Tibial artery (tissue), 4 donors: ENCODE data around the gene CFAP299.
"Not testable (repeated sequence)": the region's sequence is repeated elsewhere in the genome, so short reads cannot be mapped to it uniquely, and the experiment has no call there.

Source experiments
- DNase-seq, 2 donors: peaks; one replicate each; pipeline ENCODE4 v3.0.0-alpha.2; 2019
- H3K27ac ChIP-seq, 2 donors: fragments of 200-600 bp; sonication (generic) in 1 of 2; 1 replicate in 1 of 2; 2 replicates in 1 of 2; pipeline ENCODE4 v1.5.1; 2018 to 2019; ENCODE audit warnings: mild to moderate bottlenecking in 1 of 2
- H3K27me3 ChIP-seq, 2 donors: fragments of 200-600 bp; sonication (generic) in 1 of 2; one replicate each; pipeline versions ENCODE4 v1.5.1 to v1.6.0; 2016 to 2019
- H3K36me3 ChIP-seq, 3 donors: fragments of 200-600 bp; sonication (generic) in 2 of 3; one replicate each; pipeline ENCODE4 v1.5.1; 2016 to 2019; ENCODE audit warnings: mild to moderate bottlenecking in 2 of 3
- H3K4me1 ChIP-seq, 4 donors: fragments of 200-600 bp; sonication (generic) in 2 of 4; 1 replicate in 3 of 4; 2 replicates in 1 of 4; pipeline ENCODE4 v1.5.1; 2016 to 2019
- H3K4me3 ChIP-seq, 2 donors: fragments of 200-600 bp; sonication (generic) in 1 of 2; 1 replicate in 1 of 2; 2 replicates in 1 of 2; pipeline ENCODE4 v1.5.1; 2018 to 2019; ENCODE audit warnings: mild to moderate bottlenecking in 2 of 2
- H3K9me3 ChIP-seq, 3 donors: fragments of 200-600 bp; sonication (generic) in 1 of 3; one replicate each; pipeline ENCODE4 v1.5.1; 2016 to 2019
- CTCF ChIP-seq, 2 experiments: fragments of 200-600 bp in 1 of 2; fragments of 450-650 bp in 1 of 2; IDR thresholded peaks; one replicate each; pipeline ENCODE4 v1.5.1; 2017 to 2019; ENCODE audit warnings: antibody characterized with exemption in 2 of 2, mild to moderate bottlenecking in 1 of 2, moderate library complexity in 1 of 2
- intact Hi-C: fragments of 100-400 bp; cut with DNase I; formaldehyde crosslinking; loops from one replicate; pipeline ENCODE4 v1.15.0; 2023; ENCODE audit warnings: low total_unique reads

CFAP299 gene

GRCh38 chr4:80678413-80678812 is 342.9 kb downstream of the CFAP299 start:
- no peak for TF ChIP-seq CTCF (IDR thresholded peaks at IDR 0.05)
- Histone ChIP-seq H3K27me3 (no peaks in the 10 kb centered on the region), H3K27ac (no peak overlapping the region), H3K9me3 (no peaks in the 10 kb centered on the region), H3K4me3 (no peak overlapping the region), H3K36me3 (no peaks in the 10 kb centered on the region), H3K4me1 (no peaks in the 10 kb centered on the region)
- intact Hi-C loops = no loop called here
- no peak for DNase-seq

- TF ChIP-seq CTCF (IDR thresholded peaks at IDR 0.05) = no peak
- no peaks in the 10 kb centered on the region for H3K9me3 ChIP-seq
- no peak overlapping the region for H3K27ac ChIP-seq
- H3K4me1 ChIP-seq = no peaks in the 10 kb centered on the region
- H3K36me3 ChIP-seq = no peaks in the 10 kb centered on the region
- H3K27me3 ChIP-seq = no peaks in the 10 kb centered on the region
- no peak overlapping the region for H3K4me3 ChIP-seq
- DNase-seq = no peak
- intact Hi-C loops = no loop called here
Observed at GRCh38 chr4:80680934-80681333, 345.4 kb downstream of the CFAP299 start.

GRCh38 chr4:80685214-80685613 is 349.7 kb downstream of the CFAP299 start:
- no peak overlapping the region for H3K27ac ChIP-seq
- no peaks in the 10 kb centered on the region for H3K9me3 ChIP-seq
- no peaks in the 10 kb centered on the region for H3K27me3 ChIP-seq
- H3K4me1 ChIP-seq = no peaks in the 10 kb centered on the region
- no peak for TF ChIP-seq CTCF (IDR thresholded peaks at IDR 0.05)
- intact Hi-C loops = no loop called here
- DNase-seq = no peak
- no peak overlapping the region for H3K4me3 ChIP-seq
- no peaks in the 10 kb centered on the region for H3K36me3 ChIP-seq

- intact Hi-C loops, H3K4me3 ChIP-seq, H3K4me1 ChIP-seq, H3K27ac ChIP-seq, H3K36me3 ChIP-seq, H3K9me3 ChIP-seq, DNase-seq, H3K27me3 ChIP-seq: not testable (repeated sequence)
Observed at GRCh38 chr4:80687736-80688135, 352.2 kb downstream of the CFAP299 start.

GRCh38 chr4:80694171-80694570 is 358.6 kb downstream of the CFAP299 start:
- TF ChIP-seq CTCF (IDR thresholded peaks at IDR 0.05) = no peak
- Histone ChIP-seq H3K4me3 (no peak overlapping the region), H3K36me3 (no peaks in the 10 kb centered on the region), H3K27ac (no peak overlapping the region), H3K4me1 (no peaks in the 10 kb centered on the region), H3K9me3 (no peaks in the 10 kb centered on the region), H3K27me3 (no peaks in the 10 kb centered on the region)
- intact Hi-C loops = no loop called here
- no peak for DNase-seq

GRCh38 chr4:80705311-80705710 is 369.8 kb downstream of the CFAP299 start:
- Histone ChIP-seq H3K36me3 (no peaks in the 10 kb centered on the region), H3K9me3 (no peaks in the 10 kb centered on the region), H3K27me3 (no peaks in the 10 kb centered on the region), H3K4me3 (no peak overlapping the region), H3K4me1 (no peaks in the 10 kb centered on the region), H3K27ac (no peak overlapping the region)
- intact Hi-C loops = no loop called here
- no peak for TF ChIP-seq CTCF (IDR thresholded peaks at IDR 0.05)
- DNase-seq = no peak
